ENCODE measurements around the gene CEND1. TPM values are rescaled to one million over a fixed set of nuclear protein-coding genes. Genes with fewer than 3 reads are reported as not detected.

The CEND1 gene
- total RNA-seq, 1 donor from 2014 or later: not detected

DNA sequence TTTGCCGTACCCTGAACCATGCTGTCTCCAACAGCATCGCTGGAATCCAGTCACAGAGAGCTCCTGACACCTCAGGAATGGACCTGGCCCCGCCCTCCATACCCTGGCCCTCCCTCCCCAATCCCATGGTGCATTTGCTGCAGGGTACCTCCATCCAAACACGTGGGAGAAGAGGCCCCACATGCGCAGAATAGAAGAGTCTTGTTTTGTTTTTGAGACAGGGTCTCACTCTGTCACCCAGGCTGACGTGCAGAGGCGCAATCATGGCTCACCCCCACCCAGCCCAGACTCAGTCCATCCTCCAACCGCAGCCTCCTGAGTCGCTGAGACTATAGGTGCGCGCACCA is 26.5 kb upstream of the CEND1 start:
- H3K27ac Mint-ChIP-seq (ENCODE audit: unreplicated experiment): no peak overlapping the region
- peaks cover 7% of the 10 kb centered on the region for H3K27me3 Mint-ChIP-seq (ENCODE audit: unreplicated experiment)
- H3K4me3 Mint-ChIP-seq (ENCODE audit: unreplicated experiment): no peak overlapping the region

DNA sequence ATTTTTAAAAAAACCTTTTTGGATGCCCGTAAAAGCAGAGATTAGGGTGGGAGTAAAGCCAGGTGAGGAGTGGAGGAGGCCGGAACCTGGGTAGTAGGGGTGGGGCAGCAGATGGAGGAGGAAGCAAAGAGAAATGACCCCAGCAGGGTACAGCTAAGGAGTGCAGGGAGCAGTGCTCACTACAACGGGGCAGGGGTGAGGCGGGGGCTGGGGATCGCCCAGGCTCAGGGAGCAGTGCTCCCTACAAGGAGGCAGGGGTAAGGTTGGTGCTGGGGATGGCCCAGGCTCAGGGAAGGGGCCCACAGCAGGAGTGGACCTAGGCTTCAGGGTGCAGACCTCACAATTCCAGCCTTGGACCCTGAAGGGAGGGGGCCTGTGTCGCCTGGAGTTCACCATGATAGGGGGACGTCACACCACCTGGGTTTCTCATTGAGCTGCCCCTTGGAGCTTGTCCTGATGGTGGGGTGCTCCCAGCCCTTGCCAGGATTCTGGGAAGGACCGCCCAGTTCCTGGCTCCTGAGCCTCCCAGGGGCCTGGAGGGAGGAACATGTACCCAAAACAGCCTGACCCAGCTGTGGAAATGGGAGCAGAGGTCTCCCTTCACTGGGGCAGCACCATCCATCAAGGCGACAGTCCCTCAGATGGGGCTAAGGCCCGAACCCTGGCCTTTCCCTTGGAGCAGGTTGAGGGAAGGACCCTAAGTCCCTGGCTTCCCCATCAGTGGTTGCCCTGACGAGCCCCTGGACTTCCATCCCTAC is 26.0 kb upstream of the CEND1 start:
- peaks cover 14% of the 10 kb centered on the region for H3K36me3 Mint-ChIP-seq (ENCODE audit: low read depth, unreplicated experiment)
- DNase-seq (ENCODE audit: low spot score): no peak
- TF ChIP-seq, protein P1, sequence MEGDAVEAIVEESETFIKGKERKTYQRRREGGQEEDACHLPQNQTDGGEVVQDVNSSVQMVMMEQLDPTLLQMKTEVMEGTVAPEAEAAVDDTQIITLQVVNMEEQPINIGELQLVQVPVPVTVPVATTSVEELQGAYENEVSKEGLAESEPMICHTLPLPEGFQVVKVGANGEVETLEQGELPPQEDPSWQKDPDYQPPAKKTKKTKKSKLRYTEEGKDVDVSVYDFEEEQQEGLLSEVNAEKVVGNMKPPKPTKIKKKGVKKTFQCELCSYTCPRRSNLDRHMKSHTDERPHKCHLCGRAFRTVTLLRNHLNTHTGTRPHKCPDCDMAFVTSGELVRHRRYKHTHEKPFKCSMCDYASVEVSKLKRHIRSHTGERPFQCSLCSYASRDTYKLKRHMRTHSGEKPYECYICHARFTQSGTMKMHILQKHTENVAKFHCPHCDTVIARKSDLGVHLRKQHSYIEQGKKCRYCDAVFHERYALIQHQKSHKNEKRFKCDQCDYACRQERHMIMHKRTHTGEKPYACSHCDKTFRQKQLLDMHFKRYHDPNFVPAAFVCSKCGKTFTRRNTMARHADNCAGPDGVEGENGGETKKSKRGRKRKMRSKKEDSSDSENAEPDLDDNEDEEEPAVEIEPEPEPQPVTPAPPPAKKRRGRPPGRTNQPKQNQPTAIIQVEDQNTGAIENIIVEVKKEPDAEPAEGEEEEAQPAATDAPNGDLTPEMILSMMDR (IDR thresholded peaks at IDR 0.05; ENCODE audit: unreplicated experiment): no peak
- H3K9me3 Mint-ChIP-seq (ENCODE audit: unreplicated experiment): no peaks in the 10 kb centered on the region
- peaks cover 8% of the 10 kb centered on the region for H3K4me1 Mint-ChIP-seq (ENCODE audit: unreplicated experiment)
- H3K27ac Mint-ChIP-seq (ENCODE audit: unreplicated experiment): no peak overlapping the region
- peaks cover 11% of the 10 kb centered on the region for H3K27me3 Mint-ChIP-seq (ENCODE audit: unreplicated experiment)
- no peak overlapping the region for H3K4me3 Mint-ChIP-seq (ENCODE audit: unreplicated experiment)

More for the DNA sequence above, 26.5 kb upstream of the CEND1 start:
- no peaks in the 10 kb centered on the region for H3K9me3 Mint-ChIP-seq (ENCODE audit: unreplicated experiment)
- H3K36me3 Mint-ChIP-seq (ENCODE audit: low read depth, unreplicated experiment): peaks cover 10% of the 10 kb centered on the region
- peaks cover 3% of the 10 kb centered on the region for H3K4me1 Mint-ChIP-seq (ENCODE audit: unreplicated experiment)
- TF ChIP-seq, protein P1 (IDR thresholded peaks at IDR 0.05; ENCODE audit: unreplicated experiment): no peak
- DNase-seq (ENCODE audit: low spot score): no peak

DNA sequence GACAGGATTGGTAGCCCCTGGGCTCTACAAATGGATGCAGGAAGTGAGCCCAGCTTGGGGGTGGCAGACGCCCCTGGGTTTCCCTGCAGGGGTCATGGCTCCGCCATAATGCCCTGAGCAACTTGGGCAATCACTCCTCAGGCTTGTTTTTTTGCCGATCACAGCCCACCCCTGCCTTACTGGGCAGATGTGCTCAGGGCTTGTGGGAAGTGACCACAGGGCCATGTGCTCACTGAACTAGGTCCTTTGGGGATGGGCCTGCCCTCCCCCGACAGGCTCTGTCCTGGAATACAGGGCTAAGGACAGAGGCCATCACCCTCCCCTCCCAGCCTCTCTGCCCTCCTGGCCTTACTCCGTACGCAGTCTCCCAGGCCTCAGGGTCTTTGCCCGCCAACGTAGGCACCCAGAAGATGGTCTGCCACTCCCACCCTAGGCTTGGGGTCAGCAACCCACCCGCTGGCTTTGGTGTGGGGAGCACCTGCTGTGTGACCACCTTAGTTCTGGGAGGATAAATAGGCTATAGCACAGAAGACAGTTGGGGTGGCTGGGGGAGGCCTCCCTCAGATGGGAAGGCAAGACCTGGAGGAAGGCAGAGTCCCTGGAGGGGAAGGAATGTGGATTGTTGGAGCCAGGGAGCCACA is 23.7 kb upstream of the CEND1 start:
- peaks cover 15% of the 10 kb centered on the region for H3K4me1 Mint-ChIP-seq (ENCODE audit: unreplicated experiment)
- DNase-seq (ENCODE audit: low spot score): no peak

DNA sequence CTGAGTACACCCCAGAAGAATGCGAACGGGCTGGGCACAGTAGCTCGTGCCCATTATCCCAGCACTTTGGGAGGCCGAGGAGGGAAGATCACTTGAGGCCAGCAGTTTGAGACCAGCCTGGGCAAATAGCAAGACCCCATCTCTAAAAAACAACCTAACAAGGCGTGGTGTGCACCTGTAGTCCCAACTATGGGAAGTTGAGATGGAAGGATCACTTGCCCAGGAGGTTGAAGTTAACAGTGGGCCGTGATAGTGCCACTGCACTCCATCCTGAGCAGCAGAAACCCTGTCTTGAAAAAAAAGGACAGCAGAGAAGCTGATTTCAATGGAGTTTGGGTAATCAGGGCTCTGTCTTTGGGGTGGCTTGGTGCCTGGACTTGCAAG is 23.2 kb upstream of the CEND1 start:
- Mint-ChIP-seq H3K27me3 (ENCODE audit: unreplicated experiment) (peaks cover 15% of the 10 kb centered on the region), H3K36me3 (ENCODE audit: low read depth, unreplicated experiment) (peaks cover 14% of the 10 kb centered on the region), H3K27ac (ENCODE audit: unreplicated experiment) (no peak overlapping the region), H3K9me3 (ENCODE audit: unreplicated experiment) (no peaks in the 10 kb centered on the region), H3K4me3 (ENCODE audit: unreplicated experiment) (no peak overlapping the region), H3K4me1 (ENCODE audit: unreplicated experiment) (peaks cover 15% of the 10 kb centered on the region)
- TF ChIP-seq, protein P1 (IDR thresholded peaks at IDR 0.05; ENCODE audit: unreplicated experiment): no peak
- DNase-seq (ENCODE audit: low spot score): no peak

More for the DNA sequence above, 23.7 kb upstream of the CEND1 start:
- Mint-ChIP-seq H3K27ac (ENCODE audit: unreplicated experiment) (no peak overlapping the region), H3K9me3 (ENCODE audit: unreplicated experiment) (no peaks in the 10 kb centered on the region), H3K4me3 (ENCODE audit: unreplicated experiment) (no peak overlapping the region), H3K27me3 (ENCODE audit: unreplicated experiment) (peaks cover 15% of the 10 kb centered on the region), H3K36me3 (ENCODE audit: low read depth, unreplicated experiment) (peaks cover 14% of the 10 kb centered on the region)
- TF ChIP-seq, protein P1 (IDR thresholded peaks at IDR 0.05; ENCODE audit: unreplicated experiment): no peak

DNA sequence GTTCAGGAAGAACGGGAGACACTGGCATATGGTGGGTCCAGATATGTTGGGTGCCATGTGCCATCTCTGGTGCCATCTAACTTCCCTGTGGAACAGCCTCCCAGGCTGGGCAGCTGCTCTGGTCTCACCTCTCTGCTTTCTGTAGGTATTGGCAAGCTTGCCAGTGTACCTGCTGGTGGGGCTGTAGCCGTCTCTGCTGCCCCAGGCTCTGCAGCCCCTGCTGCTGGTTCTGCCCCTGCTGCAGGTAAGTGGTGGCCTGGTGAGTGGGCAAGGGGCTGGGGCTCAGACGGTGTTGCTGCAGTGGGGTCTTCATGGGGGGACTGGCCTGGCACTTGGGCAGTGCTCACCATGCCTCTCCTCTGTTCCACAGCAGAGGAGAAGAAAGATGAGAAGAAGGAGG is 22.5 kb upstream of the CEND1 start:
- Mint-ChIP-seq H3K27ac (ENCODE audit: unreplicated experiment) (no peak overlapping the region), H3K36me3 (ENCODE audit: low read depth, unreplicated experiment) (peaks cover 14% of the 10 kb centered on the region), H3K4me3 (ENCODE audit: unreplicated experiment) (no peak overlapping the region), H3K27me3 (ENCODE audit: unreplicated experiment) (peaks cover 15% of the 10 kb centered on the region), H3K4me1 (ENCODE audit: unreplicated experiment) (peaks cover 17% of the 10 kb centered on the region), H3K9me3 (ENCODE audit: unreplicated experiment) (no peaks in the 10 kb centered on the region)
- no peak for DNase-seq (ENCODE audit: low spot score)
- TF ChIP-seq, protein P1 (IDR thresholded peaks at IDR 0.05; ENCODE audit: unreplicated experiment): no peak

All from endothelial cell (in vitro differentiated cells).